ENCODE measurements around the gene TRIM72. TPM values are rescaled to one million over a fixed set of nuclear protein-coding genes. Genes with fewer than 3 reads are reported as not detected.

The TRIM72 gene
- polyA plus RNA-seq, 1 experiment, result not detected

DNA sequence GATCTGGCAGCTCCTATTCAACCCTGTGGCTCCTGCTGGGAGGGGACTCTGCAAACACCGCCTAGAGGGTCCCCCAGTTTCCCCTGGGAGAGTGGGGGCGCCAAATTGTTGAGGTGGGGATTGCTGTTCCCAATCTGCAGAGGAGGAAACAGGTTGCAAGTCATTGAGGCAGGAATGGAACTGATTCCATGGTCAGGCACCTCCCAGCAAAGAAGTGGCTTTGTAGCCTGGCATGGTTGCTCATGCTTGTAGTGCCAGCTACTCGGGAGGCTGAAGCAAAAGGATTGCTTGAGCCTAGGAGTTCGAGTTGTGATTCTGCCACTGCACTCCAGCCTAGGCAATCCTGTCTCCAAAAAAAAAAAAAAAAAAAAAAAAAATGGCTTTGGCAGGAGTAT lies 3.2 kb downstream of the TRIM72 start:
- H3K36me3 ChIP-seq (ENCODE audit: control insufficient read depth, insufficient read depth, low read length), result no peaks in the 10 kb centered on the region
- no peak for DNase-seq (ENCODE audit: low read depth)
- POLR2A ChIA-PET, result no interaction called here
- H3K4me3 ChIP-seq (ENCODE audit: low read depth, low read length), result no peak overlapping the region
- H3K27me3 ChIP-seq (ENCODE audit: control insufficient read depth, insufficient read depth, low read length), result peaks cover 25% of the 10 kb centered on the region
- TF ChIP-seq, protein P1, sequence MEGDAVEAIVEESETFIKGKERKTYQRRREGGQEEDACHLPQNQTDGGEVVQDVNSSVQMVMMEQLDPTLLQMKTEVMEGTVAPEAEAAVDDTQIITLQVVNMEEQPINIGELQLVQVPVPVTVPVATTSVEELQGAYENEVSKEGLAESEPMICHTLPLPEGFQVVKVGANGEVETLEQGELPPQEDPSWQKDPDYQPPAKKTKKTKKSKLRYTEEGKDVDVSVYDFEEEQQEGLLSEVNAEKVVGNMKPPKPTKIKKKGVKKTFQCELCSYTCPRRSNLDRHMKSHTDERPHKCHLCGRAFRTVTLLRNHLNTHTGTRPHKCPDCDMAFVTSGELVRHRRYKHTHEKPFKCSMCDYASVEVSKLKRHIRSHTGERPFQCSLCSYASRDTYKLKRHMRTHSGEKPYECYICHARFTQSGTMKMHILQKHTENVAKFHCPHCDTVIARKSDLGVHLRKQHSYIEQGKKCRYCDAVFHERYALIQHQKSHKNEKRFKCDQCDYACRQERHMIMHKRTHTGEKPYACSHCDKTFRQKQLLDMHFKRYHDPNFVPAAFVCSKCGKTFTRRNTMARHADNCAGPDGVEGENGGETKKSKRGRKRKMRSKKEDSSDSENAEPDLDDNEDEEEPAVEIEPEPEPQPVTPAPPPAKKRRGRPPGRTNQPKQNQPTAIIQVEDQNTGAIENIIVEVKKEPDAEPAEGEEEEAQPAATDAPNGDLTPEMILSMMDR (IDR thresholded peaks at IDR 0.05; ENCODE audit: insufficient read depth, low read depth, low read length), result no peak
- CTCF ChIA-PET, result interaction anchor here (0.6 to 1.4 kb wide), 5 partner anchors 9 to 235 kb away, joined by 3 to 7 read pairs (median 4); no protein-coding TSS in a partner anchor

DNA sequence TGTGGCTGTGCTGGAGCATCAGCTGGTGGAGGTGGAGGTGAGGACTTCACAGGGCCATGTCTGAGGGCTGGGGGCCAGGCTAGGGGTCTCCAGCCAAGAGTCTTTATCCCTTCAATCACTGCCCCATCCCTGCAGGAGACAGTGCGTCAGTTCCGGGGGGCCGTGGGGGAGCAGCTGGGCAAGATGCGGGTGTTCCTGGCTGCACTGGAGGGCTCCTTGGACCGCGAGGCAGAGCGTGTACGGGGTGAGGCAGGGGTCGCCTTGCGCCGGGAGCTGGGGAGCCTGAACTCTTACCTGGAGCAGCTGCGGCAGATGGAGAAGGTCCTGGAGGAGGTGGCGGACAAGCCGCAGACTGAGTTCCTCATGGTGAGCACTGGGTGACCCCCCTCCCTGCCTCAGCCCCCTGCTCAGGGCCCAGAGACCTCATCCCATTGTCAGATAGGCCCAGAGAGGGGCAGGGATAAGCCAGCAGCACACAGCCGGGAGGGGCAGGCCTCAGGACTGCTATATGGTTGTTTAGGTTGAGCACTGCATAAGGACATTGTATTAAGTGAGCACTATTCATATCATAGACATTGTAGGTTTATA lies 5.3 kb downstream of the TRIM72 start:
- no peaks in the 10 kb centered on the region for H3K36me3 ChIP-seq (ENCODE audit: control insufficient read depth, insufficient read depth, low read length)
- H3K4me3 ChIP-seq (ENCODE audit: low read depth, low read length), result no peak overlapping the region
- ChIA-PET CTCF (interaction anchor here (0.9 kb wide), 1 partner anchor 240 kb away, joined by 3 read pairs; the partner anchor contains the start of gene ARMC5), POLR2A (no interaction called here)
- TF ChIP-seq, protein P1 (IDR thresholded peaks at IDR 0.05; ENCODE audit: insufficient read depth, low read depth, low read length), result no peak
- no peak for DNase-seq (ENCODE audit: low read depth)
- peaks cover 20% of the 10 kb centered on the region for H3K27me3 ChIP-seq (ENCODE audit: control insufficient read depth, insufficient read depth, low read length)

DNA sequence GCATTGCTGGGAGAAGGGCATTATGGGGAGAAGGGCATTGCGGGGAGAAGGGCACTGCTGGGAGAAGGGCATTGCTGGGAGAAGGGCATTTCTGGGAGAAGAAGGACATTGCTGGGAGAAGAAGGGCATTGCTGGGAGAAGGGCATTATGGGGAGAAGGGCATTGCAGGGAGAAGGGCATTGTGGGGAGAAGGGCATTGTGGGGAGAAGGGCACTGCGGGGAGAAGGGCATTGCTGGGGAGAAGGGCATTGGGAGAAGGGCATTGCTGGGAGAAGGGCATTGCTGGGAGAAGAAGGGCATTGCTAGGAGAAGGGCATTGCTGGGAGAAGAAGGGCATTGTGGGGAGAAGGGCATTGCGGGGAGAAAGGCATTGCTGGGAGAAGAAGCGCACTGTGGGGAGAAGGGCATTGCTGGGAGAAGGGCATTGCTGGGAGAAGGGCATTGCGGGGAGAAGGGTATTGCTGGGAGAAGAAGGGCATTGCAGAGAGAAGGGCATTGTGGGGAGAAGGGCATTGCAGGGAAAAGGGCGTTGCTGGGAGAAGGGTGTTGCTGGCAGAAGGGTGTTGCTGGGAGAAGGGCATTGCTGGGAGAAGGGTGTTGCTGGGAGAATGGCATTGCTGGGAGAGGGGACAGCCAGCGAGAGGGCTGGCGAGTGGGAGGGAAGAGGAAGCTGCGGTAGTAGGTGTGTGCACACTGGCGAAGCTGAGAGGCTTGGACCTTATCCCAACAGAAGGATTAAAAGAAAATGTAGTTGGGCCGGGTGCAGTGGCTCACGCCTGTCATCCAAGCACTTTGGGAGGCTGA lies 7.6 kb downstream of the TRIM72 start:
- POLR2A ChIA-PET, result no interaction called here
- Histone ChIP-seq H3K4me3 (ENCODE audit: low read depth, low read length) (no peak overlapping the region), H3K27me3 (ENCODE audit: control insufficient read depth, insufficient read depth, low read length) (peaks cover 11% of the 10 kb centered on the region), H3K36me3 (ENCODE audit: control insufficient read depth, insufficient read depth, low read length) (no peaks in the 10 kb centered on the region)
- CTCF ChIA-PET, result no interaction called here
- no peak for DNase-seq (ENCODE audit: low read depth)
- TF ChIP-seq, protein P1 (IDR thresholded peaks at IDR 0.05; ENCODE audit: insufficient read depth, low read depth, low read length), result no peak

DNA sequence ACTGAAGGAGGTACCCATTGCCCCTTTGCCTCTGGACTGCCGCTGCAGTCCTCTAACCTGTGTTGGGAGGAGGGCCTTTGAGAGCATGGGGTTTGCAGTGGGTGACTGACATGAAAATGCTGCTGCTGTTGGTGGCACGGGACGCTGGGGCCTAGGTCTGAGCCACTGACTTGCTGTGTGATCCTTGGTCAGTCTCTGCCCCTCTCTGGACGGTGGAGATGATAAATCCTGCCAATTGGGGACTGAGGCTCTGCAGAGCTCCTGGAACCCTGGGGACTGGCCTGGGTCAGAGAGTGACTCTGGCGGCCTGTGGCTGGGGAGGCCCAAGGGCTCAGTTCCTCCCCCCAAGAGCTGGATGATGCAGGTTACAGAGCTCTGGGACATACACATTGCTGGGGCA lies 9.1 kb downstream of the TRIM72 start:
- CTCF ChIA-PET, result no interaction called here
- Histone ChIP-seq H3K4me3 (ENCODE audit: low read depth, low read length) (no peak overlapping the region), H3K36me3 (ENCODE audit: control insufficient read depth, insufficient read depth, low read length) (no peaks in the 10 kb centered on the region), H3K27me3 (ENCODE audit: control insufficient read depth, insufficient read depth, low read length) (peaks cover under 1% of the 10 kb centered on the region)
- TF ChIP-seq, protein P1 (IDR thresholded peaks at IDR 0.05; ENCODE audit: insufficient read depth, low read depth, low read length), result no peak
- DNase-seq (ENCODE audit: low read depth), result no peak
- POLR2A ChIA-PET, result no interaction called here

DNA sequence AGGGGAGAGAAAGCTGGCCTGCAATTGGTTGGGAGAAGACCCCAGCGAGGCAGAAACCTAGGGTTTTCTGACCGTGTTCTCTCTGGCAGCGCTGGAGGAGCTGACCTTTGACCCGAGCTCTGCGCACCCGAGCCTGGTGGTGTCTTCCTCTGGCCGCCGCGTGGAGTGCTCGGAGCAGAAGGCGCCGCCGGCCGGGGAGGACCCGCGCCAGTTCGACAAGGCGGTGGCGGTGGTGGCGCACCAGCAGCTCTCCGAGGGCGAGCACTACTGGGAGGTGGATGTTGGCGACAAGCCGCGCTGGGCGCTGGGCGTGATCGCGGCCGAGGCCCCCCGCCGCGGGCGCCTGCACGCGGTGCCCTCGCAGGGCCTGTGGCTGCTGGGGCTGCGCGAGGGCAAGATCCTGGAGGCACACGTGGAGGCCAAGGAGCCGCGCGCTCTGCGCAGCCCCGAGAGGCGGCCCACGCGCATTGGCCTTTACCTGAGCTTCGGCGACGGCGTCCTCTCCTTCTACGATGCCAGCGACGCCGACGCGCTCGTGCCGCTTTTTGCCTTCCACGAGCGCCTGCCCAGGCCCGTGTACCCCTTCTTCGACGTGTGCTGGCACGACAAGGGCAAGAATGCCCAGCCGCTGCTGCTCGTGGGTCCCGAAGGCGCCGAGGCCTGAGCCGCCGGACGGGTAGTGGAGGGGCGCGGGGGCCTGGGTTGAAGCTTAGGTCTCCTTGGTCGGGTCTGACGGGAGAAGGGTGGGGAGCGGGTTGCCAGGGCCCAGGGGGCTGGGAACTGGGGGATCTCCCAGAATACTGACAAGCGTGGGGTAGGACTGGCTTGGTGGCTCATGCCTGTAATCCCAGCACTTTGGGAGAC lies 10.4 kb downstream of the TRIM72 start:
- no peaks in the 10 kb centered on the region; the same call in none of the 2 replicates for H3K27me3 ChIP-seq (ENCODE audit: control insufficient read depth, insufficient read depth, low read length)
- ChIA-PET CTCF (interaction anchor here (0.6 kb wide), 1 partner anchor 32 kb away, joined by 3 read pairs; no protein-coding TSS in a partner anchor), POLR2A (no interaction called here)
- no peaks in the 10 kb centered on the region for H3K36me3 ChIP-seq (ENCODE audit: control insufficient read depth, insufficient read depth, low read length)
- no peak for DNase-seq (ENCODE audit: low read depth)
- H3K4me3 ChIP-seq (ENCODE audit: low read depth, low read length), result no peak overlapping the region
- TF ChIP-seq, protein P1 (IDR thresholded peaks at IDR 0.05; ENCODE audit: insufficient read depth, low read depth, low read length), result no peak

All from BJ (cell line).